MM.1S (cell line): ENCODE data around the gene PCP2.

ENCODE experiments used
- EZH2 ChIP-seq: fragments of 300-600 bp; sonication (generic); optimal IDR thresholded peaks from 2 replicates; pipeline ENCODE3; 2017; ENCODE audit warnings: low read depth, mild to moderate bottlenecking, antibody characterized with exemption, low read length, mixed read lengths
- TF ChIP-seq, protein P1 (sequence below): fragments of 300-600 bp; sonication (generic); IDR thresholded peaks from 2 replicates; pipeline ENCODE4 v1.5.1; 2016; ENCODE audit warnings: antibody characterized with exemption, low read length, mixed read lengths

DNA sequence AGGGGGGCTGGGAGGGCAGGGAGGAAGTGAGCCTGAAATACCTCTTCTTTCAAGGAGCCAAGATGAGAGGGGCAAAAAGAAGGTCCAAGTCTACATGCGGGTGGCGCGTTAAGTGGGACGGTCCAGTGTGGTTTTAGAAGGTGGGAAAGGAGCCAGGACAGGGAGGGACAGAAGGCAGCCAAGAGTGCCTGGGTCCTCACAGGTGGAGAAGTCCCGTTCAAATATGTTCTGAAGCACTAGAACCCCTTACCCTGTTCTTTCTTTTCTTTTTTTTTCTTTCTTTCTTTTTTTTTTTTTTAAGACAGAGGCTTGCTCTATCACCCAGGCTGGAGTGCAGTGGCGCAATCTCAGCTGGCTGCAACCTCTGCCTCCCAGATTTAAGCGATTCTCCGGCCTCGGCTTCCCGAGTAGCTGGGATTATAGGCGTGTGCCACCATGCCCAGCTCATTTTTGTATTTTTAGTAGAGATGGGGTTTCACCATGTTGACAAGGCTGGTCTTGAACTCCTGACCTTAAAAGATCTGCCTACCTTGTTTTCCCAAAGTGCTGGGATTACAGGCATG lies 30.5 kb downstream of the PCP2 start:
- TF ChIP-seq, protein P1, sequence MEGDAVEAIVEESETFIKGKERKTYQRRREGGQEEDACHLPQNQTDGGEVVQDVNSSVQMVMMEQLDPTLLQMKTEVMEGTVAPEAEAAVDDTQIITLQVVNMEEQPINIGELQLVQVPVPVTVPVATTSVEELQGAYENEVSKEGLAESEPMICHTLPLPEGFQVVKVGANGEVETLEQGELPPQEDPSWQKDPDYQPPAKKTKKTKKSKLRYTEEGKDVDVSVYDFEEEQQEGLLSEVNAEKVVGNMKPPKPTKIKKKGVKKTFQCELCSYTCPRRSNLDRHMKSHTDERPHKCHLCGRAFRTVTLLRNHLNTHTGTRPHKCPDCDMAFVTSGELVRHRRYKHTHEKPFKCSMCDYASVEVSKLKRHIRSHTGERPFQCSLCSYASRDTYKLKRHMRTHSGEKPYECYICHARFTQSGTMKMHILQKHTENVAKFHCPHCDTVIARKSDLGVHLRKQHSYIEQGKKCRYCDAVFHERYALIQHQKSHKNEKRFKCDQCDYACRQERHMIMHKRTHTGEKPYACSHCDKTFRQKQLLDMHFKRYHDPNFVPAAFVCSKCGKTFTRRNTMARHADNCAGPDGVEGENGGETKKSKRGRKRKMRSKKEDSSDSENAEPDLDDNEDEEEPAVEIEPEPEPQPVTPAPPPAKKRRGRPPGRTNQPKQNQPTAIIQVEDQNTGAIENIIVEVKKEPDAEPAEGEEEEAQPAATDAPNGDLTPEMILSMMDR = no peak
- no peak for TF ChIP-seq EZH2
